NCI-H526 (cell line): Measurements from ENCODE around the gene ETV7.
"Not testable (repeated sequence)": the region's sequence is repeated elsewhere in the genome, so short reads cannot be mapped to it uniquely, and the experiment has no call there.

Experiments
- DNase-seq, 2 experiments: peaks; one replicate each; lab custom pipeline; 2025; lab: John Stamatoyannopoulos, UW

ETV7 gene

DNA sequence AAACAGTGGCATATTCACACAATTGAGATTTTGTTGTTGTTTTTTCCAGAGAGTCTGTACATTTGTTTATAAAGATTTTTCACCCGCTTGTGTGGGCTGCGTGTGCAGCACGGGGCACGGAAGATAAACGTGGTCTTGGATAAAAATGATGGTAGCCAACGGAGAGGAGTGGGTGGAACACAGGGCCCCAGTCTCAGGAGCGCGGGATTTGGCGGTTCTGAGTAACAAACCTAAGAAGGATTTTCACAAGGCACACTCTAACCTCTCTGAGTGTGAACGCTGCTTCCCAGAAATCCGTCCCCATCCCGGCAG, 47.2 kb downstream of the ETV7 start:
- no peak for DNase-seq

DNA sequence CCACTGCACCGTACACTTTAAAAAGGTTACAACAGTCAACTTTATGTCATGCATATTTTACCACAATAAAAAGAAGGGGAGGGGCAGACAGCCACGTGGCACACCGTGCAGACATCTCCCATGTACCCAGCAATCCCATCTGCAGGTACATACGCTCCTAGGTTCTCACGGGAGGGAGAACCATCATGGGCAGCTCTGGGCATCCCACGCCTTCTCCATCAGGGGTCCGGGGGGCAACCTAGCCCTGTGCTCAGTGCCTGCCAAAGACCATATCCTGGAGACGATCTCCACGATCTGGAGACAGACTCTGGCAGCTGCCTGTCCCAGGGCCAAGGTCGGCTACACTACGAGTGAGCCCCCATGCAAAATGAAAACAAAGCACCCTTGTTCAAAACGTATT, 48.3 kb downstream of the ETV7 start:
- peak in 1 of 2 experiments; percentile 43 for DNase-seq

- not testable (repeated sequence) for DNase-seq
Observed at GRCh38 chr6:36338223-36338622, 49.2 kb downstream of the ETV7 start.

DNA sequence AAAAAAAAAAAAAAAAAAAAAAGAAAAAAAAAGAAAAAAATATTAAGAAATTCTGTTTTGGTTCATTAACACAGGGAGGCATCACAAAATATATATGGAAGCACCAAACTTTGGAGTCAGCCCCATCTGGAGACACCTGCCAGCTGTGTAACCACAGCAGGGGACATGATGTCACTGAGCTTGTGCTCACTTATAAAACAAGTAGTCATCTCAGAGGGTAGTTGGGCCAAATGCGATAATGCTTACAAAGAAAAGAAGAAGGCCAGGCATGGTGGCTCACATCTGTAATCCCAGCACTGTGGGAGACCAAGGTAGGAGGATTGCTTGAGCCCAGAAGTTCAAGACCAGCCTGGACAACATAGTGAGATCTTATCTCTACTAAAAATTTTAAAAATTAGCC, 49.7 kb downstream of the ETV7 start:
- no peak for DNase-seq

DNA sequence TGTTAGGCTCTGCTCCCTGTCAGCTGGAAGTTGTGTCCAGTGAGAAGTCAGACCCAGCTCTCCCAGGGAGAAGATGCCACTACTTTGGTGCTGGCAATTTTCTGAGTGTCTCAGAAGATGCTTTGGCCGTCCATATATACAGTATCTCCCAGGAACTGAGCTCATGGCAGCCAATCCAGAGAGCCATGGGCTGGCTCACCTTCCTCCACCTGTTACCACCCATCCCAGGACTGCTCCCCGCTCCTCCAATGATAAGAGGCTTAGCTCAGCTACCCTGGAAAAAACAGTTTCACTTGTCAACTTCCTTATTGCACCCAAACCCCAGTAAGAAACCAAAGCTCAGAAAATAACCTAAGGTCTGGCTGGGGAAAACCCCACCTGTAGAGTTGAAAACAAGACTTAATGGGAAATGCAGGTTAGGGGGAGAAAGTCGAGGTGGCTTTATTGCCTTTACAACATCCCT, 50.7 kb downstream of the ETV7 start, which contains the start of gene BNIP5:
BNIP5 (minus strand) TSS at position 110 of the 463 bp plus-strand sequence. CDS start 6,198 bp downstream, outside the sequence.
- no peak for DNase-seq

DNA sequence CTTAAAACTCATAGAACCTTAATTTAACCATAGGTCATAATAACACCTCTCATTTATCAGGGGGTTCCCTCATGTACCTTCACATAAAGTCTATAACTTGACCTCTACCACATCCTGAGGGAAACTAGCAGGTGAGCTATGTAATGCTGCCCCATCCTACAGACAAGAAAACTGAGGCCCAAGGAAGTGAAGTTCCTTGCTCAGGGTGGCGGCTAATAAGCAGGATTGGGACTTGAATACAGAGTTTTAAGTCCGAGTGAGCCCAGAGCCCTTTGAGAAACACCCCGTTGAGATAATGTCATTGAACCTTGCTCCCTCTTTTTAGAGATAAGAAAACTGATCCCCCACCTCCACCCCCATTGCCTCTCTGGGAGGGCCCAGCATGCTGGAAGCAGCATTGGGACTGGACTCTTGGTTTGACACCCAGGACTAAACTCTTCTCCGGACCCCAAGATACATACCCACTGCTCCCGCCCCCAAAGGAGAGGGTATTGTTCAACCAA, 51.2 kb downstream of the ETV7 start:
- DNase-seq = no peak

GRCh38 chr6:36335465-36336207, 51.8 kb downstream of the ETV7 start:
- DNase-seq = no peak

GRCh38 chr6:36334832-36335459, 52.5 kb downstream of the ETV7 start:
- DNase-seq = peak in 1 of 2 experiments; percentile 38

- DNase-seq = peak in 1 of 2 experiments; percentile 16
Observed at GRCh38 chr6:36333931-36334725, 53.3 kb downstream of the ETV7 start.

GRCh38 chr6:36333171-36333895, 54.1 kb downstream of the ETV7 start:
- no peak for DNase-seq

- no peak for DNase-seq
Observed at GRCh38 chr6:36331381-36331780, 56.1 kb downstream of the ETV7 start.

DNA sequence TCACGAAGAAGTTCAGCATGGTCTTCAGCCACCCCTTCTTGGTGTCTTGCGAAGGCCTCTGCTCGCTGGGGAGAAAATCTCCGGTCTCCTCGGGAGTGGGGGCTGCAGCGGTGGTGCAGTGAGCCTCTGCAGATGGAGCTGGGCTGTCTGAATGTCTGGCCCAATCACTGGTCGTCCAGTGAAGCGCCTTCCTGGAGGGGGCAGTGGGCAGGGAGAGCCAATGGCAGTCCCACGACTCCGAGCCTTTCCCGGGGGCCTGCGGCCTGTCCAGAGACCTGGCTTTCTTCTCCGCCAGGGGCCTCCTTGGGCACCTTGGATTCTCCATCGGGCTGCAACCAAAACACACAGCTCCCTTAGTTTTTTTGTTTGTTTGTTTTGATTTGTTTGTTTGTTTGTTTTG, 57.1 kb downstream of the ETV7 start:
- DNase-seq = no peak

GRCh38 chr6:36329798-36330291, 57.6 kb downstream of the ETV7 start:
- peak; percentile 50 to 73 for DNase-seq

GRCh38 chr6:36328600-36328999, 58.9 kb downstream of the ETV7 start:
- peak in 1 of 2 experiments; percentile 29 for DNase-seq

DNA sequence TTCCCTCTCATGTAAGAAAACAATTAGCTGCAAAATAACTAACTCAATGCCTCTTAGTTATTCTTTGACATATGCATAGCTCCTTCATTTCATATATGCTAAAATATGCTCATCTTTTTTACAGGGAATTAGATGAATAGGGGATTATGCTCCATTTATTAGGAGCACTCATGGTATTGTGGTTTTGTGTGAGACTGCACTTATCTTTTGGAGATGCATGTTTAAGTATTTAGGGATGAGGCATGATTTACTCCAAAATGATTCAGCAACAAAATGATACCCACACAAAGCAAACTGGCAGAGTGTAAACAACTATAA, 59.6 kb downstream of the ETV7 start:
- no peak for DNase-seq

DNA sequence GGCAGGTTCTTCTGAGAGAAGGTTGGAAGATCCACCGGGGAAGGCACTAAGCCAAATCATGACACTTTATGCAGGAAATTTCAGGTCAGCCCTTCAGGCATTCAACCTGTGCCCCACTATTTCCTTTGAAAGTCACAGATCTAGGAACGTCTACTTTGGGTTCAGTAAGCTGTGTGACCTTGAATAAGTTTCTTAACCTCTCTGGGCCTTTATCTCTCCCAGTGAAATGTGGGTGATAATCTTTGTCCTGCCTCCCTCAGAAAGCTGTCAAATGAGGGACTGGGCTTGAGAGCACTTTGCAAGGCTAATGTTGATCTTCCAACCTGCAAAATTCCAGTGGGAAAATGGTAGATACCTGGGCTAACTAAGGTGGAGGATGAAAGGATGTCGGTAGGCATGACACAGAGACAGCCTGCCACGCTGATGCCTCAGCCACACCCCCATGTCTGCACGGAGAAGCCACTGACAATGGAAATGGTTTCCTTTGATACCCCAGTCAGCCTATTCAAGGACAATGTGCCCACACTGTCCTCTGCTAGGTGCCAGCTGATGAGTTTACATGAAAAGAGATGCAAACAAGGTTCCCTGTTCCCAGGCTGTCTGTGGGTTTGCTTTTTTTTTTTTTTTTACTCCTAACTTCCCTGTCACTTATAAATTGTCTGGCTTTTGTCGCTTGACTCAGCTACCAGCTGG, 60.1 kb downstream of the ETV7 start:
- peak; percentile 63 to 80 for DNase-seq

DNA sequence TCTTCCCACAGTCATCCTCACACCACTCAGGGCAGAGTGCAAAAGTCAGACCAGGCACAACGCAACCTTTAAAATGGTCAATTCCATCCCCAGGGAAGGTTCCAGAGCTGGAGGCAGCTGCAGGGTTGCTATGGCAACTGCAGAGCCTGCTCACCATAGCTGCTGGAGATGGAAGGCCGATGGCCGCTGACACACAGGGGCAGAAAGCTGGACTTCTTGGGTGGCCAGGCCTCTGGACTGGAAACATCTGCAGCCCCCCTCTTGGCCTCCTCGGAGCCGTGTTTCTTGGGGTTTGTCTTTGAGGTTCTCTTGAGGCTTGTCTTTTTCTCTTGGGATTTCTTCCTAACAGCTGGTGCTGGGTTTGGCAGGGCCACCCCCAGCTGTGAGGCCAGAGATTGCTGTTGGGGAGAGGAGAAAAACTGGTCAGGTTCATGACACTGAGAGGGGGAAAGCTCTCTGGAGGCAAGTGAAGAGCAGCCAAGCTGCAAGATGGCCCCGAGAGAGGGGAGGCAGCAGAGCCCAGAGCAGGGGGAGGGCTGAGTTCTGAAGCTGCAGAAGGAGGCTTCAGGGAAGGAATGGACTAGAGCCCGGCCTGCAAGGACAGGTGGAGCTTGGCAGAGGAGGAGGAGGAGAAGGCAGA, 61.0 kb downstream of the ETV7 start:
- peak in 1 of 2 experiments; percentile 51 for DNase-seq

DNA sequence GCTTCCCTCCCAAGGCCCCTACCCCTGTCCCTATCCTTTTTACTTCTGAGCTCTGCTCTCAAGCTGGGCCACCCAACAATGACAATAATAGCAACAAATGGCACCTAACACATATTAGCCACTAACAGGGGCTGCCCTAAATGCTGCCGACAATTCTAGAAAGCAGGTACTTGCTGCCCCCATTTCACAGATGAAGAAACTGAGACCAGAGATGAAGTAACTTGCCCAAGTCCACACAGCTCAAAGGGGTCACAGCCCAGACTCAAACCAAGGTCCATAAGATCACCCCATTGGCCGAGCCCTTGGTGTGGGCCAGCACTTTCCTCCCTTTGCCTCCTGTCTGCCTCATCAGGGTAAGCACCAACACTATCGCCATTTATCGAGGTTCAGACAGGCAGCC, 62.8 kb downstream of the ETV7 start:
- DNase-seq = no peak

DNA sequence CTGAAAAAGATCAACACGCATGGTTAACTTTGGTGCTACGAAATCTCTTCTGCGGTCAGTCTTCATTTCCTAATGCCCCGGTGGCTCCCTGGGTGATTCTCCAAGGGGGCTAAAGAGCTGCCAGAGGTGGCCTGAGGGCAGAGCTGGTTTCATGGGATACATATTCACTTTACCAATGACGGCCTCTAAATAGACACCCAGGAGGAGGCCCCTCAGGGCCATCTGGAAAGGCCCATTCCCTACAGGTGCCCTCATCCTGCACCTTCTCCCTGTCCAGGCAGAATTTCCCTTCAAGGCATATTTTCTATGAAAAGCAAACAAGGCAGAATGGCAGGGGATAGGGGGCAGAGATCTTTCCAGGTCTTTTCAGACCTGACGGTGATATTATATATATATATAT, 63.3 kb downstream of the ETV7 start:
- DNase-seq = no peak

DNA sequence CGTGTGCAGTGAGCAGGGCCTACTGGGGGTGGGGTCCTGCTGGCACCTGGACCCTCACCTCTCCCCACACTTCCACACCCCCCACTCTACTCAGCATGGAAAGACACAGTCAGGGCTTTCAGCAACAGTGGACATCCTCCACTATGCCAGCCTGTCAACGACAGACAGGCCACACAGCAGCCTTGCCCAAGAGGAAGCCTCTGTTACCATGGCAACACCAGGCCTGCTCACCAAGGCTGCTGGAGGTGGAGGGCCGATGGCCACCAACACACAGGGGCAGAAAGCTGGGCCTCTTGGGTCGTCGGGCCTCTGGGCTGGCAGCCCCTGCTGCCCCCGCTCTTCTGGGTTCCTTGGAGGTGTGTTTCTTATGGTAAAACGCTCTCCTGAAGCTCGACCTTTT, 64.4 kb downstream of the ETV7 start:
- DNase-seq = peak in 1 of 2 experiments; percentile 39

GRCh38 chr6:36322591-36322990, 64.9 kb downstream of the ETV7 start:
- DNase-seq = no peak
